HPDE6-E6E7 (cell line): ENCODE measurements around the gene CDH13.

Source experiments
- DNase-seq: peaks from one replicate; pipeline ENCODE4 v3.0.0; 2011; ENCODE audit warnings: missing footprints; ENCODE audit errors: extremely low spot score

The CDH13 gene

GRCh38 chr16:82841108-82841507 is 214.3 kb downstream of the CDH13 start:
- DNase-seq, result no peak

GRCh38 chr16:82843606-82844271 is 217.0 kb downstream of the CDH13 start:
- no peak for DNase-seq

- DNase-seq, result no peak
These were observed 218.3 kb downstream of the CDH13 start for GRCh38 chr16:82845116-82845515.

- DNase-seq, result no peak
These were observed 220.0 kb downstream of the CDH13 start for GRCh38 chr16:82846806-82847205.

GRCh38 chr16:82848013-82848412 is 221.2 kb downstream of the CDH13 start:
- DNase-seq, result no peak

GRCh38 chr16:82852388-82853008 is 225.7 kb downstream of the CDH13 start:
- DNase-seq, result no peak

GRCh38 chr16:82855471-82855870 is 228.7 kb downstream of the CDH13 start:
- DNase-seq, result no peak

GRCh38 chr16:82857693-82858365 is 231.1 kb downstream of the CDH13 start:
- DNase-seq, result no peak

- DNase-seq, result no peak
These were observed 232.9 kb downstream of the CDH13 start for GRCh38 chr16:82859662-82860061.

- no peak for DNase-seq
These were observed 233.3 kb downstream of the CDH13 start for GRCh38 chr16:82860071-82860470.

GRCh38 chr16:82862057-82862456 is 235.3 kb downstream of the CDH13 start:
- no peak for DNase-seq

GRCh38 chr16:82864332-82865040 is 237.7 kb downstream of the CDH13 start:
- no peak for DNase-seq

GRCh38 chr16:82865412-82865811 is 238.6 kb downstream of the CDH13 start:
- DNase-seq, result no peak

- no peak for DNase-seq
These were observed 240.7 kb downstream of the CDH13 start for GRCh38 chr16:82867485-82867884.

- no peak for DNase-seq
These were observed 247.5 kb downstream of the CDH13 start for GRCh38 chr16:82874271-82874670.

- DNase-seq, result no peak
These were observed 247.9 kb downstream of the CDH13 start for GRCh38 chr16:82874672-82875071.

GRCh38 chr16:82876951-82877350 is 250.2 kb downstream of the CDH13 start:
- no peak for DNase-seq

- DNase-seq, result no peak
These were observed 251.7 kb downstream of the CDH13 start for GRCh38 chr16:82878466-82878865.

- DNase-seq, result no peak
These were observed 253.6 kb downstream of the CDH13 start for GRCh38 chr16:82880346-82880745.

GRCh38 chr16:82881516-82881915 is 254.7 kb downstream of the CDH13 start:
- no peak for DNase-seq

GRCh38 chr16:82882226-82882625 is 255.5 kb downstream of the CDH13 start:
- no peak for DNase-seq
